IMR-90 (cell line): ENCODE results near the gene PLIN4. TPM values are rescaled to one million over a fixed set of nuclear protein-coding genes. Genes with fewer than 3 reads are reported as not detected.

Experiments used
- ATAC-seq: fragments of 200-7000 bp; cut with Tn5 transposase; 2 replicates; pipeline ENCODE4 v1.9.1; 2020; ENCODE audit warnings: low read depth, mild to moderate bottlenecking, moderate library complexity
- BruUV-seq: library from RNA; stranded (reverse); fragments of 400-500 nt; replicated peaks from 2 replicates; lab custom pipeline; 2021; lab: Mats Ljungman, UMichigan
- CTCF ChIA-PET: fragments of 300-600 bp; formaldehyde crosslinking; extraction: SDS; loops from one replicate; lab custom pipeline; 2021; ENCODE audit warnings: antibody characterized with exemption; lab: Yijun Ruan, JAX
- POLR2A ChIA-PET: fragments of 300-600 bp; sonication (Branson Sonifier 250); formaldehyde crosslinking; loops from one replicate; lab custom pipeline; 2022; ENCODE audit warnings: antibody characterized with exemption; ENCODE audit not compliant: unreplicated experiment; lab: Charles Lee
- DNase-seq: peaks from one replicate; pipeline ENCODE4 v3.0.0; 2013
- H2AFZ ChIP-seq: replicated peaks from 2 replicates; pipeline ENCODE3; 2013; ENCODE audit warnings: low read length, mild to moderate bottlenecking; ENCODE audit not compliant: poor library complexity
- H2AK5ac ChIP-seq: 2 replicates; pipeline ENCODE4 v1.6.1; 2013; ENCODE audit warnings: low read depth, low read length, inconsistent platforms
- H2AK9ac ChIP-seq: replicated peaks from 2 replicates; pipeline ENCODE3; 2013; ENCODE audit warnings: mild to moderate bottlenecking, low read depth, low read length, moderate library complexity; ENCODE audit not compliant: poor library complexity
- H2BK120ac ChIP-seq: 2 replicates; pipeline ENCODE4 v1.6.1; 2013; ENCODE audit warnings: low read depth, low read length, inconsistent platforms
- H2BK15ac ChIP-seq: 3 replicates; pipeline ENCODE4 v1.6.1; 2013; ENCODE audit warnings: low read depth, low read length, inconsistent platforms
- H2BK20ac ChIP-seq: 2 replicates; pipeline ENCODE4 v1.6.1; 2013; ENCODE audit warnings: low read depth, mild to moderate bottlenecking, inconsistent platforms, low read length, moderate library complexity
- H2BK5ac ChIP-seq: 2 replicates; pipeline ENCODE4 v1.6.1; 2013; ENCODE audit warnings: mild to moderate bottlenecking, low read depth, low read length, inconsistent platforms; ENCODE audit not compliant: poor library complexity, severe bottlenecking
- H3K14ac ChIP-seq: replicated peaks from 2 replicates; pipeline ENCODE4 v1.6.1; 2013; ENCODE audit warnings: low read depth, low read length, inconsistent platforms
- H3K18ac ChIP-seq: 2 replicates; pipeline ENCODE4 v1.6.1; 2013; ENCODE audit warnings: low read depth, low read length, control low read depth
- H3K23ac ChIP-seq: 2 replicates; pipeline ENCODE4 v1.6.1; 2013; ENCODE audit warnings: low read depth, low read length, inconsistent platforms
- H3K27ac ChIP-seq: 2 replicates; pipeline ENCODE4 v1.5.1; 2013; ENCODE audit warnings: mild to moderate bottlenecking, control low read depth, low read length; ENCODE audit not compliant: insufficient read depth
- H3K27me3 ChIP-seq: 2 replicates; pipeline ENCODE4 v1.6.1; 2013; ENCODE audit warnings: low read length; ENCODE audit not compliant: control insufficient read depth, insufficient read depth
- H3K36me3 ChIP-seq: 2 replicates; pipeline ENCODE4 v1.6.1; 2013; ENCODE audit warnings: low read length, mixed read lengths; ENCODE audit not compliant: control insufficient read depth, insufficient read depth
- H3K4ac ChIP-seq: 2 replicates; pipeline ENCODE4 v1.6.1; 2013; ENCODE audit warnings: low read depth, low read length, inconsistent platforms
- H3K4me1 ChIP-seq: 2 replicates; pipeline ENCODE4 v1.6.1; 2013; ENCODE audit warnings: low read length, mixed read lengths; ENCODE audit not compliant: control insufficient read depth, insufficient read depth
- H3K4me2 ChIP-seq: 2 replicates; pipeline ENCODE4 v1.6.1; 2013; ENCODE audit warnings: low read depth, mild to moderate bottlenecking, control low read depth, low read length, moderate library complexity
- H3K4me3 ChIP-seq: 2 replicates; pipeline ENCODE4 v1.5.1; 2013; ENCODE audit warnings: low read depth, mild to moderate bottlenecking, control low read depth, low read length, moderate library complexity; ENCODE audit not compliant: insufficient read depth
- H3K56ac ChIP-seq: 2 replicates; pipeline ENCODE4 v1.6.1; 2013; ENCODE audit warnings: low read length, inconsistent platforms; ENCODE audit not compliant: insufficient read depth; ENCODE audit errors: extremely low read depth
- H3K79me1 ChIP-seq, 2 experiments: 2 replicates each; pipeline ENCODE4 v1.6.1; 2013; ENCODE audit warnings: low read length in 2 of 2, inconsistent platforms in 1 of 2, low read depth in 1 of 2
- H3K9ac ChIP-seq: 2 replicates; pipeline ENCODE4 v1.6.1; 2013; ENCODE audit warnings: low read depth, low read length, control low read depth
- H3K9me1 ChIP-seq: 2 replicates; pipeline ENCODE4 v1.6.1; 2013; ENCODE audit warnings: low read length, inconsistent platforms; ENCODE audit not compliant: insufficient read depth
- H3K9me3 ChIP-seq: 2 replicates; pipeline ENCODE4 v1.6.1; 2013; ENCODE audit warnings: low read length; ENCODE audit not compliant: control insufficient read depth, insufficient read depth
- H4K20me1 ChIP-seq: 2 replicates; pipeline ENCODE4 v1.6.1; 2013; ENCODE audit warnings: low read length, inconsistent platforms; ENCODE audit not compliant: insufficient read depth
- H4K5ac ChIP-seq: 2 replicates; pipeline ENCODE4 v1.6.1; 2013; ENCODE audit warnings: mild to moderate bottlenecking, low read depth, low read length, control low read depth
- H4K8ac ChIP-seq, 2 experiments: 2 replicates each; pipeline ENCODE4 v1.6.1; 2013; ENCODE audit warnings: low read depth in 2 of 2, low read length in 2 of 2, control low read depth in 1 of 2, inconsistent platforms in 1 of 2
- H4K91ac ChIP-seq: 2 replicates; pipeline ENCODE4 v1.6.1; 2013; ENCODE audit warnings: low read depth, low read length, inconsistent platforms; ENCODE audit not compliant: insufficient read depth
- BHLHE40 ChIP-seq: fragments of 150-350 bp; IDR thresholded peaks from 2 replicates; pipeline ENCODE4 v1.6.1; 2016; ENCODE audit warnings: mild to moderate bottlenecking, low read depth, low read length
- MXI1 ChIP-seq: IDR thresholded peaks from 2 replicates; pipeline ENCODE4 v1.6.1; 2012; ENCODE audit warnings: low read depth, mild to moderate bottlenecking, low read length, moderate library complexity, borderline replicate concordance
- POLR2A ChIP-seq: IDR thresholded peaks from 2 replicates; pipeline ENCODE4 v1.6.1; 2012; ENCODE audit warnings: mild to moderate bottlenecking, low read depth, low read length
- RCOR1 ChIP-seq: IDR thresholded peaks from 2 replicates; pipeline ENCODE4 v1.6.1; 2012; ENCODE audit warnings: mild to moderate bottlenecking, low read length, improper control_type of control experiment; ENCODE audit not compliant: insufficient replicate concordance
- SMC3 ChIP-seq: fragments of 150-350 bp; IDR thresholded peaks from 2 replicates; pipeline ENCODE4 v1.6.1; 2016; ENCODE audit warnings: low read depth, mild to moderate bottlenecking, antibody characterized with exemption, low read length, moderate library complexity
- WGBS, 2 experiments: methylation state at CpG; one replicate each; pipeline versions ENCODE4 v1.1.5 to v1.1.7; 2013; ENCODE audit warnings: missing lambda C conversion rate in 2 of 2; ENCODE audit not compliant: insufficient read length in 1 of 2; ENCODE audit errors: extremely low coverage in 2 of 2; 5-methylcytosine and 5-hydroxymethylcytosine counted together
- dilution Hi-C: fragments of 300-500 bp; cut with HindIII; formaldehyde crosslinking; loops from one replicate; pipeline ENCODE4 v1.14.3; 2018; ENCODE audit warnings: low sequenced_read_pairs; ENCODE audit not compliant: unreplicated experiment
- in situ Hi-C: fragments of 300-500 bp; cut with MboI; formaldehyde crosslinking; loops from 3 replicates; pipeline ENCODE4 v1.14.3; 2019; ENCODE audit warnings: low sequenced_read_pairs, inconsistent platforms, mixed read lengths
- intact Hi-C: fragments of 100-400 bp; cut with micrococcal nuclease; formaldehyde crosslinking; loops from 2 replicates; pipeline ENCODE4 v1.10.0; 2022
- polyA plus RNA-seq, 3 experiments: library from polyadenylated mRNA; depleted of rRNA; stranded (reverse); fragments of >200 nt; gene quantifications; 2 replicates each; pipeline ENCODE4 v1.2.3, GENCODE V29; 2012; ENCODE audit warnings: low replicate concordance in 1 of 3
- total RNA-seq: library from RNA; depleted of rRNA; stranded (reverse); fragments of >200 nt; gene quantifications from 2 replicates; pipeline ENCODE4 v1.2.3, GENCODE V29; 2012

Gene PLIN4
- total and polyA plus RNA-seq, 2 of the 4 experiments (the other 2 are of a cell fraction): under 0.01 to 0.09 TPM

DNA sequence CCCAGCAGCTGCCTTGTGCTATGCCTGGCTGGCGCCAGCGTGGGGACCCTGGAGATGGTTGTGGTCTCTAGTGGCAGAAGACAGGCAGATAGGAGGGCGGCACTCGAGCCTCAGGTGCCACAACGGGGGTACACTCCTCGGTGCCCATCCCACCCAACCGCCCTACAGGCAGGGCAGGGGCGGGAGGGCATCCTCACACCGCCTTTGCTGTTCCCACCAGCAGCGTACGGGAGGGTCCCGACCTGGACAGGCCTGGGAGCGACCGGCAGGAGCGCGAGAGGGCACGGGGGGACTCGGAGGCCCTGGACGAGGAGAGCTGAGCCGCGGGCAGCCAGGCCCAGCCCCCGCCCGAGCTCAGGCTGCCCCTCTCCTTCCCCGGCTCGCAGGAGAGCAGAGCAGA lies 16.6 kb downstream of the PLIN4 start:
- intact Hi-C loops: no loop called here
- no TSS peak for BruUV-seq
- CTCF ChIA-PET: interaction anchor here (0.7 kb wide), 1 partner anchor 32 kb away, joined by 3 read pairs; no protein-coding TSS in a partner anchor

More for the DNA sequence above, 16.6 kb downstream of the PLIN4 start:
- no peak overlapping the region for H3K56ac ChIP-seq
- no peak overlapping the region for H3K4me3 ChIP-seq
- ATAC-seq: no peak
- H3K9ac ChIP-seq: no peak overlapping the region
- H3K23ac ChIP-seq: no peak overlapping the region
- no peaks in the 10 kb centered on the region for H3K9me3 ChIP-seq
- no peak overlapping the region for H2BK120ac ChIP-seq
- peaks cover 3% of the 10 kb centered on the region for H3K4me1 ChIP-seq
- no peak overlapping the region for H2BK15ac ChIP-seq
- H2BK5ac ChIP-seq: no peak overlapping the region
- H4K5ac ChIP-seq: no peak overlapping the region
- no peak overlapping the region for H3K14ac ChIP-seq
- no peak overlapping the region for H3K4me2 ChIP-seq
- no peak overlapping the region for H4K91ac ChIP-seq
- H4K20me1 ChIP-seq: no peaks in the 10 kb centered on the region
- H4K8ac ChIP-seq: no peak overlapping the region
- H3K79me1 ChIP-seq: peaks cover 0 to 1% of the 10 kb centered on the region in 2 experiments; a peak in 1 of 4 replicates
- no peak overlapping the region for H3K18ac ChIP-seq
- no peak overlapping the region for H2AK5ac ChIP-seq
- peaks cover 68% of the 10 kb centered on the region for H3K36me3 ChIP-seq
- no peaks in the 10 kb centered on the region for H3K27me3 ChIP-seq
- no peak overlapping the region for H2BK20ac ChIP-seq
- TF ChIP-seq RCOR1: no peak
- TF ChIP-seq BHLHE40: no peak
- TF ChIP-seq MXI1: no peak
- TF ChIP-seq POLR2A: no peak
- no peak for TF ChIP-seq SMC3
- in situ Hi-C loops: no loop called here
- no peak for DNase-seq
- H3K27ac ChIP-seq: no peak overlapping the region
- peaks cover 7% of the 10 kb centered on the region; the same call in 1 of the 2 replicates for H3K9me1 ChIP-seq
- H2AFZ ChIP-seq: no peak overlapping the region
- no peak overlapping the region for H3K4ac ChIP-seq
- POLR2A ChIA-PET: no interaction called here
- H2AK9ac ChIP-seq: no peak overlapping the region
- WGBS, 2 experiments: 93% methylated on average over 10 of the region's 25 CpGs; no CpG with 5 or more reads in 1 of the 2 experiments
- dilution Hi-C loops: no loop called here
